K562 (cell line): ENCODE data around the gene FDX2. TPM values are rescaled to one million over a fixed set of nuclear protein-coding genes. Genes with fewer than 3 reads are reported as not detected.
A peak's percentile ranks its signal among the peaks of the same experiment; 100 is the strongest.

Experiments
- CTCF ChIP-seq, 3 experiments: IDR thresholded peaks in 2 of 3; conservative IDR thresholded peaks in 1 of 3; 2 replicates each; pipeline ENCODE4 v1.5.1; 2011 to 2012; ENCODE audit warnings: low read length in 3 of 3, mild to moderate bottlenecking in 3 of 3, control low read depth in 2 of 3, improper control_type of control experiment in 1 of 3, inconsistent platforms in 1 of 3, low read depth in 1 of 3, mixed read lengths in 1 of 3, moderate library complexity in 1 of 3; ENCODE audit not compliant: insufficient read depth in 2 of 3
- CTCFL ChIP-seq: IDR thresholded peaks from 2 replicates; pipeline ENCODE4 v1.6.1; 2011; ENCODE audit warnings: borderline replicate concordance, low read depth, mild to moderate bottlenecking, moderate library complexity, low read length; ENCODE audit not compliant: insufficient read depth, poor library complexity, severe bottlenecking
- ETV6 ChIP-seq, 3 experiments: fragments of 150-350 bp in 1 of 3; sonication (generic) in 1 of 3; formaldehyde crosslinking in 1 of 3; IDR thresholded peaks; 2 replicates each; pipeline versions ENCODE4 v1.6.1 to v1.8.0; 2014 to 2022; ENCODE audit warnings: borderline replicate concordance in 2 of 3, low read depth in 2 of 3, antibody characterized with exemption in 1 of 3, low read length in 1 of 3, mild to moderate bottlenecking in 1 of 3, missing genetic modification reagents in 1 of 3
- MTF1 ChIP-seq: fragments of 250-450 bp; sonication (Bioruptor Pico); IDR thresholded peaks from 2 replicates; pipeline ENCODE4 v1.9.0; 2021; ENCODE audit warnings: moderate library complexity, mild to moderate bottlenecking, inconsistent platforms, borderline replicate concordance
- PCBP1 ChIP-seq: fragments of 200-400 bp; formaldehyde crosslinking; IDR thresholded peaks from 2 replicates; pipeline ENCODE4 v1.6.1; 2018; ENCODE audit warnings: mild to moderate bottlenecking, low read depth, low read length; ENCODE audit not compliant: poor library complexity, severe bottlenecking
- RBFOX2 ChIP-seq: fragments of 200-400 bp; formaldehyde crosslinking; IDR thresholded peaks from 2 replicates; pipeline ENCODE4 v1.6.1; 2017; ENCODE audit warnings: low read depth, mild to moderate bottlenecking, low read length, moderate library complexity
- RBM14 ChIP-seq: fragments of 200-400 bp; formaldehyde crosslinking; IDR thresholded peaks from 2 replicates; pipeline ENCODE4 v1.6.1; 2018; ENCODE audit warnings: low read depth, mild to moderate bottlenecking, low read length, moderate library complexity, borderline replicate concordance; ENCODE audit not compliant: insufficient read depth
- ZNF12 ChIP-seq: sonication (generic); formaldehyde crosslinking; IDR thresholded peaks from 2 replicates; pipeline ENCODE4 v1.4.0; 2020; ENCODE audit warnings: mild to moderate bottlenecking, missing genetic modification reagents
- ZNF263 ChIP-seq: sonication (generic); formaldehyde crosslinking; IDR thresholded peaks from 2 replicates; pipeline ENCODE4 v1.8.0; 2022; ENCODE audit warnings: mild to moderate bottlenecking, missing genetic modification reagents, borderline replicate concordance
- polyA plus RNA-seq, 8 experiments: library from polyadenylated mRNA; depleted of rRNA in 4 of 8; stranded (reverse) in 5 of 8; unstranded in 3 of 8; fragments of >200 nt; fragmentation: Nextera tagmentation in 2 of 8; fragmentation: Illumina TruSeq in 1 of 8; extraction: Ambion mirVana in 2 of 8; extraction: Trizol in 1 of 8; gene quantifications; 2 replicates each; pipeline versions ENCODE4 v1.2.1 to v1.2.3, GENCODE V29; 2011 to 2014; ENCODE audit warnings: inconsistent platforms in 1 of 8, missing spikeins in 1 of 8
- total RNA-seq, 7 experiments: library from RNA; depleted of rRNA in 6 of 7; stranded (reverse); fragments of >200 nt in 6 of 7; fragmentation: Illumina TruSeq in 2 of 7; extraction: Trizol in 2 of 7; gene quantifications; 2 replicates each; pipeline versions ENCODE4 v1.2.1 to v1.2.3, GENCODE V29; 2011 to 2021; ENCODE audit warnings: low replicate concordance in 1 of 7

FDX2 gene
- total and polyA plus RNA-seq, 9 of the 15 experiments (the other 6 are each of a cell fraction or from before 2014, with no cell fraction given): 2.5 to 49.8 (median 29.7) TPM

GRCh38 chr19:10335352-10335985 lies 19.7 kb upstream of the FDX2 start (continued):
- TF ChIP-seq CTCF (IDR thresholded peaks at IDR 0.05 in 2 of 3, conservative IDR thresholded peaks at IDR 0.05 in 1 of 3; ENCODE audit: insufficient read depth in 2 of 3, low read depth in 1 of 3, low read length in 3 of 3): peak in 2 of 3 experiments; percentile 32 to 37; a peak in 3 of 6 replicates
- 0 out of 2 replicates have a peak, but pooled peaks have one; percentile 70 for TF ChIP-seq RBM14
- TF ChIP-seq RBFOX2: no peak
- TF ChIP-seq ETV6 (IDR thresholded peaks at IDR 0.05; ENCODE audit: borderline replicate concordance in 1 of 2, low read depth in 2 of 2, low read length in 1 of 2): no peak
- no peak for TF ChIP-seq ETV6 (CRISPR knock-in tag; IDR thresholded peaks at IDR 0.05; ENCODE audit: borderline replicate concordance)
- TF ChIP-seq ZNF12 (CRISPR knock-in tag): 0 out of 2 replicates have a peak, but pooled peaks have one; percentile 26
- peak; percentile 61 for TF ChIP-seq PCBP1
- TF ChIP-seq CTCFL: no peak
- peak; percentile 14; the same call in 1 of the 2 replicates for TF ChIP-seq ZNF263 (CRISPR knock-in tag)
- no peak for TF ChIP-seq MTF1 (CRISPR knock-in tag)
